HG03103 (cell line): ENCODE results near the gene ARSK.

Experiments
- ATAC-seq: cut with Tn5 transposase; IDR thresholded peaks from one replicate; pipeline ENCODE4 v1.9.1; 2021; ENCODE audit warnings: low read depth; ENCODE audit not compliant: unreplicated experiment

The ARSK gene

GRCh38 chr5:95563367-95563766, 8.5 kb downstream of the ARSK start:
- ATAC-seq: no peak

GRCh38 chr5:95564450-95564849, 9.5 kb downstream of the ARSK start:
- no peak for ATAC-seq

GRCh38 chr5:95565280-95565920, 10.5 kb downstream of the ARSK start:
- no peak for ATAC-seq

GRCh38 chr5:95572016-95572415, 17.1 kb downstream of the ARSK start:
- ATAC-seq: no peak

- ATAC-seq: no peak
Observed at GRCh38 chr5:95581576-95581975, 26.7 kb downstream of the ARSK start.

- ATAC-seq: no peak
Observed at GRCh38 chr5:95583992-95584391, 29.1 kb downstream of the ARSK start.

- ATAC-seq: no peak
Observed at GRCh38 chr5:95590880-95591279, 36.0 kb downstream of the ARSK start.

- peak; percentile 83 for ATAC-seq
Observed at GRCh38 chr5:95591490-95591901, 36.6 kb downstream of the ARSK start.

GRCh38 chr5:95595289-95595931, 40.5 kb downstream of the ARSK start:
- ATAC-seq: no peak

- ATAC-seq: no peak
Observed at GRCh38 chr5:95599252-95599651, 44.4 kb downstream of the ARSK start.

GRCh38 chr5:95600557-95600956, 45.7 kb downstream of the ARSK start:
- no peak for ATAC-seq

- no peak for ATAC-seq
Observed at GRCh38 chr5:95605786-95606185, 50.9 kb downstream of the ARSK start.

GRCh38 chr5:95606419-95606818, 51.5 kb downstream of the ARSK start:
- no peak for ATAC-seq

GRCh38 chr5:95609711-95610110, 54.8 kb downstream of the ARSK start:
- no peak for ATAC-seq

GRCh38 chr5:95610546-95610945, 55.6 kb downstream of the ARSK start:
- ATAC-seq: no peak

- ATAC-seq: no peak
Observed at GRCh38 chr5:95611396-95611795, 56.5 kb downstream of the ARSK start.

GRCh38 chr5:95613514-95613913, 58.6 kb downstream of the ARSK start:
- ATAC-seq: no peak

- ATAC-seq: peak; percentile 50
Observed at GRCh38 chr5:95615164-95615467, 60.2 kb downstream of the ARSK start.

- ATAC-seq: no peak
Observed at GRCh38 chr5:95617057-95617456, 62.2 kb downstream of the ARSK start.

GRCh38 chr5:95619096-95619495, 64.2 kb downstream of the ARSK start:
- ATAC-seq: no peak

GRCh38 chr5:95619514-95620029, 64.7 kb downstream of the ARSK start:
- no peak for ATAC-seq
